HFFc6 (cell line): ENCODE data around the gene GAA. TPM values are rescaled to one million over a fixed set of nuclear protein-coding genes. Genes with fewer than 3 reads are reported as not detected.

ENCODE experiments used
- DNase-seq: peaks from one replicate; pipeline ENCODE4 v3.0.0-alpha.2; 2018
- H3K27ac Mint-ChIP-seq: 2 replicates; pipeline ENCODE4 v1.8.0; 2020; ENCODE audit warnings: mild to moderate bottlenecking, mixed read lengths
- H3K27me3 Mint-ChIP-seq: 2 replicates; pipeline ENCODE4 v1.8.0; 2021; ENCODE audit warnings: mild to moderate bottlenecking, moderate library complexity, mixed read lengths; ENCODE audit not compliant: insufficient read depth
- H3K36me3 Mint-ChIP-seq: 2 replicates; pipeline ENCODE4 v1.8.0; 2021; ENCODE audit warnings: low read depth, mixed read lengths
- H3K4me1 Mint-ChIP-seq: 2 replicates; pipeline ENCODE4 v1.8.0; 2020; ENCODE audit warnings: low read depth, mixed read lengths
- H3K4me3 Mint-ChIP-seq: 2 replicates; pipeline ENCODE4 v1.8.0; 2020; ENCODE audit warnings: mild to moderate bottlenecking, moderate library complexity, mixed read lengths
- H3K9me3 Mint-ChIP-seq: 2 replicates; pipeline ENCODE4 v1.8.0; 2020; ENCODE audit warnings: mild to moderate bottlenecking, mixed read lengths
- CTCF ChIP-seq: fragments of 200-600 bp; sonication (generic); IDR thresholded peaks from 2 replicates; pipeline ENCODE4 v1.5.0; 2021; ENCODE audit warnings: antibody characterized with exemption, mild to moderate bottlenecking
- total RNA-seq, 6 experiments: library from RNA; stranded (reverse); fragmentation: NEBNext Ultra II Directional; extraction: Animal tissue kit (Norgen Biotek cat#: 25700); gene quantifications; 2 replicates in 1 of 6; 3 replicates in 5 of 6; pipeline ENCODE4 v1.2.3, GENCODE V29; 2021

Gene GAA
- total RNA-seq, 6 experiments from 2014 or later = 17.4 to 34.1 (median 18.6) TPM

GRCh38 chr17:80130992-80131391 is 29.6 kb downstream of the GAA start:
- no peak for DNase-seq
- Mint-ChIP-seq H3K9me3 (no peaks in the 10 kb centered on the region), H3K27me3 (no peaks in the 10 kb centered on the region), H3K4me1 (no peaks in the 10 kb centered on the region), H3K36me3 (peaks cover 19% of the 10 kb centered on the region), H3K4me3 (no peak overlapping the region), H3K27ac (no peak overlapping the region)
- TF ChIP-seq CTCF = no peak

GRCh38 chr17:80132906-80133625 is 31.7 kb downstream of the GAA start:
- Mint-ChIP-seq H3K27me3 (no peaks in the 10 kb centered on the region; the same call in 1 of the 2 replicates), H3K27ac (no peak overlapping the region), H3K36me3 (peaks cover 34% of the 10 kb centered on the region), H3K4me3 (no peak overlapping the region), H3K9me3 (no peaks in the 10 kb centered on the region), H3K4me1 (no peaks in the 10 kb centered on the region)
- no peak for DNase-seq
- TF ChIP-seq CTCF = no peak

GRCh38 chr17:80133626-80133970 is 32.2 kb downstream of the GAA start:
- H3K4me1 Mint-ChIP-seq = no peaks in the 10 kb centered on the region
- H3K4me3 Mint-ChIP-seq = no peak overlapping the region
- no peak overlapping the region for H3K27ac Mint-ChIP-seq
- no peak for DNase-seq
- peaks cover 39% of the 10 kb centered on the region for H3K36me3 Mint-ChIP-seq
- no peak for TF ChIP-seq CTCF
- no peaks in the 10 kb centered on the region; the same call in 1 of the 2 replicates for H3K27me3 Mint-ChIP-seq
- no peaks in the 10 kb centered on the region for H3K9me3 Mint-ChIP-seq

DNA sequence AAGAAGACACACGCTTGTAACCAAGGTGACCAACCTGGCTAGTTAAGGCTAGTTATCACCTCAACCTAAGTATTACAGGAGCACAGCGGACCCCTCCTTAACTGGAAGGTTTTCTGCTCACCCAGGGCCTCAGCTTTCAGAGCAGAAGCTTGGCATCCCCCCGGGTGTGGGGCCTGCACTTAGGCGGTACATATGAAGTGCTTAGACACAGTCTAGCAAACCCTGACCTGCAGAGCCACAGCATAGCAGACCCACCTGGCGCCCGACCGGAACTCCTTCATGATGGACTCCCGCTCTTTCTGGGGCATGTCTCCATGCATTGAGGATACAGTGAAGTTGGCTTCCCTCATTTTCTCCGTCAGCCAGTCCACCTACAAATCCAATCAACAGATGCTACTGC is 35.8 kb downstream of the GAA start:
- DNase-seq = no peak
- no peak overlapping the region for H3K4me3 Mint-ChIP-seq
- no peak for TF ChIP-seq CTCF

GRCh38 chr17:80138856-80139426 is 37.6 kb downstream of the GAA start:
- no peaks in the 10 kb centered on the region for H3K9me3 Mint-ChIP-seq
- TF ChIP-seq CTCF = no peak
- no peak overlapping the region; the same call in 1 of the 2 replicates for H3K27ac Mint-ChIP-seq
- H3K36me3 Mint-ChIP-seq = peaks cover 40% of the 10 kb centered on the region
- H3K4me3 Mint-ChIP-seq = no peak overlapping the region
- DNase-seq = no peak
- no peaks in the 10 kb centered on the region for H3K4me1 Mint-ChIP-seq
- H3K27me3 Mint-ChIP-seq = no peaks in the 10 kb centered on the region; the same call in 1 of the 2 replicates

More for the DNA sequence above, 35.8 kb downstream of the GAA start:
- no peaks in the 10 kb centered on the region for H3K4me1 Mint-ChIP-seq
- H3K27me3 Mint-ChIP-seq = no peaks in the 10 kb centered on the region; the same call in 1 of the 2 replicates
- H3K36me3 Mint-ChIP-seq = peaks cover 52% of the 10 kb centered on the region
- H3K27ac Mint-ChIP-seq = no peak overlapping the region
- no peaks in the 10 kb centered on the region for H3K9me3 Mint-ChIP-seq
